K562 (cell line): ENCODE data around the gene PAPSS2. TPM values are rescaled to one million over a fixed set of nuclear protein-coding genes. Genes with fewer than 3 reads are reported as not detected.

ENCODE experiments used
- HDGF ChIP-seq: fragments of 450-650 bp; IDR thresholded peaks from 2 replicates; pipeline ENCODE4 v1.6.1; 2016
- MEF2A ChIP-seq: IDR thresholded peaks from 2 replicates; pipeline ENCODE4 v1.6.1; 2011; ENCODE audit warnings: low read depth, mild to moderate bottlenecking, low read length, moderate library complexity; ENCODE audit not compliant: control insufficient read depth
- NUFIP1 ChIP-seq: fragments of 450-650 bp; IDR thresholded peaks from 2 replicates; pipeline ENCODE4 v1.6.1; 2018; ENCODE audit not compliant: partially characterized antibody
- PHF21A ChIP-seq: fragments of 450-650 bp; IDR thresholded peaks from 2 replicates; pipeline ENCODE4 v1.6.1; 2017; ENCODE audit warnings: low read depth, borderline replicate concordance
- SMC3 ChIP-seq: conservative IDR thresholded peaks from 2 replicates; pipeline ENCODE4 v1.6.1; 2011; ENCODE audit warnings: low read depth, low read length, improper control_type of control experiment; ENCODE audit not compliant: insufficient read depth
- ZBTB17 ChIP-seq: fragments of 450-650 bp; formaldehyde crosslinking; IDR thresholded peaks from 2 replicates; pipeline ENCODE4 v1.4.0; 2020; ENCODE audit warnings: mild to moderate bottlenecking
- ZNF23 ChIP-seq: fragments of 250-450 bp; sonication (Bioruptor Pico); IDR thresholded peaks from 2 replicates; pipeline ENCODE4 v1.4.0; 2020; ENCODE audit warnings: mild to moderate bottlenecking
- ZNF609 ChIP-seq: sonication (generic); formaldehyde crosslinking; IDR thresholded peaks from 2 replicates; pipeline ENCODE4 v1.8.1; 2023; ENCODE audit warnings: missing genetic modification reagents, mild to moderate bottlenecking, borderline replicate concordance
- polyA plus RNA-seq, 8 experiments: library from polyadenylated mRNA; depleted of rRNA in 4 of 8; stranded (reverse) in 5 of 8; unstranded in 3 of 8; fragments of >200 nt; fragmentation: Nextera tagmentation in 2 of 8; fragmentation: Illumina TruSeq in 1 of 8; extraction: Ambion mirVana in 2 of 8; extraction: Trizol in 1 of 8; gene quantifications; 2 replicates each; pipeline versions ENCODE4 v1.2.1 to v1.2.3, GENCODE V29; 2011 to 2014; ENCODE audit warnings: inconsistent platforms in 1 of 8, missing spikeins in 1 of 8
- total RNA-seq, 7 experiments: library from RNA; depleted of rRNA in 6 of 7; stranded (reverse); fragments of >200 nt in 6 of 7; fragmentation: Illumina TruSeq in 2 of 7; extraction: Trizol in 2 of 7; gene quantifications; 2 replicates each; pipeline versions ENCODE4 v1.2.1 to v1.2.3, GENCODE V29; 2011 to 2021; ENCODE audit warnings: low replicate concordance in 1 of 7

PAPSS2 gene
- total and polyA plus RNA-seq, 9 of the 15 experiments (the other 6 are each of a cell fraction or from before 2014, with no cell fraction given) = 0.01 to 0.29 TPM; not detected in 7

- TF ChIP-seq ZNF609 (CRISPR knock-in tag) (no peak), PHF21A (no peak), MEF2A (no peak), ZBTB17 (CRISPR knock-in tag) (no peak), HDGF (no peak), SMC3 (no peak), NUFIP1 (no peak), ZNF23 (no peak)
Observed at GRCh38 chr10:87667493-87667892, 7.8 kb downstream of the PAPSS2 start (continued).
